HG03280 (cell line): Measurements from ENCODE around the gene POF1B.

Experiments
- ATAC-seq: cut with Tn5 transposase; IDR thresholded peaks from one replicate; pipeline ENCODE4 v1.9.1; 2021; ENCODE audit warnings: mild to moderate bottlenecking, moderate library complexity; ENCODE audit not compliant: unreplicated experiment

The POF1B gene

GRCh38 chrX:85243761-85244449 is 135.6 kb downstream of the POF1B start, which contains the start of the genes SATL1 and ZNF711:
TSS of gene SATL1 (minus strand) at chrX:85243779. CDS start at chrX:85108968, 134,811 bp downstream.
TSS of gene ZNF711 (plus strand) at chrX:85243991. CDS start at chrX:85247573, 3,582 bp downstream.
- no peak for ATAC-seq

GRCh38 chrX:85243155-85243554 is 136.3 kb downstream of the POF1B start:
- no peak for ATAC-seq
